Fibroblast of mammary gland (primary cell): ENCODE results near the gene DCST1.

Experiments used
- DNase-seq: peaks from one replicate; pipeline ENCODE4 v3.0.0-alpha.2; 2010; ENCODE audit warnings: low read depth
- H3K4me3 ChIP-seq: 2 replicates; pipeline ENCODE4 v1.5.1; 2011; ENCODE audit warnings: low read depth, mild to moderate bottlenecking, low read length, moderate library complexity; ENCODE audit not compliant: control insufficient read depth
- TF ChIP-seq, protein P1 (sequence below): conservative IDR thresholded peaks from 2 replicates; pipeline ENCODE4 v1.5.1; 2011; ENCODE audit warnings: low read depth, low read length, inconsistent platforms; ENCODE audit not compliant: control insufficient read depth, insufficient read depth

Gene DCST1

GRCh38 chr1:155073377-155074242 is 40.0 kb downstream of the DCST1 start:
- H3K4me3 ChIP-seq, result no peak overlapping the region
- TF ChIP-seq, protein P1, sequence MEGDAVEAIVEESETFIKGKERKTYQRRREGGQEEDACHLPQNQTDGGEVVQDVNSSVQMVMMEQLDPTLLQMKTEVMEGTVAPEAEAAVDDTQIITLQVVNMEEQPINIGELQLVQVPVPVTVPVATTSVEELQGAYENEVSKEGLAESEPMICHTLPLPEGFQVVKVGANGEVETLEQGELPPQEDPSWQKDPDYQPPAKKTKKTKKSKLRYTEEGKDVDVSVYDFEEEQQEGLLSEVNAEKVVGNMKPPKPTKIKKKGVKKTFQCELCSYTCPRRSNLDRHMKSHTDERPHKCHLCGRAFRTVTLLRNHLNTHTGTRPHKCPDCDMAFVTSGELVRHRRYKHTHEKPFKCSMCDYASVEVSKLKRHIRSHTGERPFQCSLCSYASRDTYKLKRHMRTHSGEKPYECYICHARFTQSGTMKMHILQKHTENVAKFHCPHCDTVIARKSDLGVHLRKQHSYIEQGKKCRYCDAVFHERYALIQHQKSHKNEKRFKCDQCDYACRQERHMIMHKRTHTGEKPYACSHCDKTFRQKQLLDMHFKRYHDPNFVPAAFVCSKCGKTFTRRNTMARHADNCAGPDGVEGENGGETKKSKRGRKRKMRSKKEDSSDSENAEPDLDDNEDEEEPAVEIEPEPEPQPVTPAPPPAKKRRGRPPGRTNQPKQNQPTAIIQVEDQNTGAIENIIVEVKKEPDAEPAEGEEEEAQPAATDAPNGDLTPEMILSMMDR, result no peak
- DNase-seq, result no peak

GRCh38 chr1:155075535-155075934 is 41.9 kb downstream of the DCST1 start:
- TF ChIP-seq, protein P1, result no peak
- no peak for DNase-seq
- no peak overlapping the region for H3K4me3 ChIP-seq

- DNase-seq, result no peak
- TF ChIP-seq, protein P1, result no peak
- H3K4me3 ChIP-seq, result no peak overlapping the region
These were observed 42.7 kb downstream of the DCST1 start for GRCh38 chr1:155076371-155076770.

- no peak overlapping the region for H3K4me3 ChIP-seq
- TF ChIP-seq, protein P1, result no peak
- DNase-seq, result no peak
These were observed 43.7 kb downstream of the DCST1 start for GRCh38 chr1:155077346-155077745.

- TF ChIP-seq, protein P1, result no peak
- H3K4me3 ChIP-seq, result no peak overlapping the region
- DNase-seq, result peak; percentile 39
These were observed 44.3 kb downstream of the DCST1 start for GRCh38 chr1:155077758-155078445.

- peak; percentile 46 for DNase-seq
- H3K4me3 ChIP-seq, result peak within 1 kb of the TSS; percentile 21
- TF ChIP-seq, protein P1, result no peak
These were observed 45.0 kb downstream of the DCST1 start, which contains the start of gene EFNA3 for GRCh38 chr1:155078469-155079209. TSS of gene EFNA3 (plus strand) at chr1:155078837. CDS start at chr1:155078942, 105 bp downstream.
